ENCODE results near the gene GOT1.
A peak's percentile ranks its signal among the peaks of the same experiment; 100 is the strongest.

The GOT1 gene

GRCh38 chr10:99372546-99373271, 57.7 kb downstream of the GOT1 start (continued):
- no peak for TF ChIP-seq ZNF18 (tag by site-specific recombination; IDR thresholded peaks at IDR 0.05)

- no peaks in the 10 kb centered on the region for H3K36me3 ChIP-seq (ENCODE audit: control insufficient read depth in 2 of 2, insufficient read depth in 1 of 2, low read length in 2 of 2)
- H3K9me3 ChIP-seq (ENCODE audit: control insufficient read depth, insufficient read depth, low read depth, low read length), result no peaks in the 10 kb centered on the region
- peaks cover 18% of the 10 kb centered on the region for H3K4me1 ChIP-seq (ENCODE audit: control insufficient read depth, insufficient read depth, low read length)
- no peak for TF ChIP-seq ZNF280D (tag by site-specific recombination; IDR thresholded peaks at IDR 0.05)
- TF ChIP-seq, protein P1, sequence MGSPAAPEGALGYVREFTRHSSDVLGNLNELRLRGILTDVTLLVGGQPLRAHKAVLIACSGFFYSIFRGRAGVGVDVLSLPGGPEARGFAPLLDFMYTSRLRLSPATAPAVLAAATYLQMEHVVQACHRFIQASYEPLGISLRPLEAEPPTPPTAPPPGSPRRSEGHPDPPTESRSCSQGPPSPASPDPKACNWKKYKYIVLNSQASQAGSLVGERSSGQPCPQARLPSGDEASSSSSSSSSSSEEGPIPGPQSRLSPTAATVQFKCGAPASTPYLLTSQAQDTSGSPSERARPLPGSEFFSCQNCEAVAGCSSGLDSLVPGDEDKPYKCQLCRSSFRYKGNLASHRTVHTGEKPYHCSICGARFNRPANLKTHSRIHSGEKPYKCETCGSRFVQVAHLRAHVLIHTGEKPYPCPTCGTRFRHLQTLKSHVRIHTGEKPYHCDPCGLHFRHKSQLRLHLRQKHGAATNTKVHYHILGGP (tag by site-specific recombination; IDR thresholded peaks at IDR 0.05), result no peak
- TF ChIP-seq KLF16 (tag by site-specific recombination; IDR thresholded peaks at IDR 0.05), result no peak
- TF ChIP-seq, protein P2, sequence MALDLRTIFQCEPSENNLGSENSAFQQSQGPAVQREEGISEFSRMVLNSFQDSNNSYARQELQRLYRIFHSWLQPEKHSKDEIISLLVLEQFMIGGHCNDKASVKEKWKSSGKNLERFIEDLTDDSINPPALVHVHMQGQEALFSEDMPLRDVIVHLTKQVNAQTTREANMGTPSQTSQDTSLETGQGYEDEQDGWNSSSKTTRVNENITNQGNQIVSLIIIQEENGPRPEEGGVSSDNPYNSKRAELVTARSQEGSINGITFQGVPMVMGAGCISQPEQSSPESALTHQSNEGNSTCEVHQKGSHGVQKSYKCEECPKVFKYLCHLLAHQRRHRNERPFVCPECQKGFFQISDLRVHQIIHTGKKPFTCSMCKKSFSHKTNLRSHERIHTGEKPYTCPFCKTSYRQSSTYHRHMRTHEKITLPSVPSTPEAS (tag by site-specific recombination; IDR thresholded peaks at IDR 0.05), result no peak
- TF ChIP-seq ZNF654 (tag by site-specific recombination; IDR thresholded peaks at IDR 0.05; ENCODE audit: low read depth), result peak; percentile 57
- TF ChIP-seq RBAK (tag by site-specific recombination; IDR thresholded peaks at IDR 0.05), result no peak
- TF ChIP-seq KLF8 (tag by site-specific recombination; IDR thresholded peaks at IDR 0.05), result no peak
- TF ChIP-seq, protein P3, sequence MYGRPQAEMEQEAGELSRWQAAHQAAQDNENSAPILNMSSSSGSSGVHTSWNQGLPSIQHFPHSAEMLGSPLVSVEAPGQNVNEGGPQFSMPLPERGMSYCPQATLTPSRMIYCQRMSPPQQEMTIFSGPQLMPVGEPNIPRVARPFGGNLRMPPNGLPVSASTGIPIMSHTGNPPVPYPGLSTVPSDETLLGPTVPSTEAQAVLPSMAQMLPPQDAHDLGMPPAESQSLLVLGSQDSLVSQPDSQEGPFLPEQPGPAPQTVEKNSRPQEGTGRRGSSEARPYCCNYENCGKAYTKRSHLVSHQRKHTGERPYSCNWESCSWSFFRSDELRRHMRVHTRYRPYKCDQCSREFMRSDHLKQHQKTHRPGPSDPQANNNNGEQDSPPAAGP (tag by site-specific recombination; IDR thresholded peaks at IDR 0.05), result no peak
- TF ChIP-seq ZNF510 (tag by site-specific recombination; IDR thresholded peaks at IDR 0.05; ENCODE audit: insufficient replicate concordance), result no peak
- no peak for TF ChIP-seq ZNF248 (tag by site-specific recombination; IDR thresholded peaks at IDR 0.05)
- TF ChIP-seq ZFP69B (tag by site-specific recombination; IDR thresholded peaks at IDR 0.05), result no peak
- TF ChIP-seq, protein P4, sequence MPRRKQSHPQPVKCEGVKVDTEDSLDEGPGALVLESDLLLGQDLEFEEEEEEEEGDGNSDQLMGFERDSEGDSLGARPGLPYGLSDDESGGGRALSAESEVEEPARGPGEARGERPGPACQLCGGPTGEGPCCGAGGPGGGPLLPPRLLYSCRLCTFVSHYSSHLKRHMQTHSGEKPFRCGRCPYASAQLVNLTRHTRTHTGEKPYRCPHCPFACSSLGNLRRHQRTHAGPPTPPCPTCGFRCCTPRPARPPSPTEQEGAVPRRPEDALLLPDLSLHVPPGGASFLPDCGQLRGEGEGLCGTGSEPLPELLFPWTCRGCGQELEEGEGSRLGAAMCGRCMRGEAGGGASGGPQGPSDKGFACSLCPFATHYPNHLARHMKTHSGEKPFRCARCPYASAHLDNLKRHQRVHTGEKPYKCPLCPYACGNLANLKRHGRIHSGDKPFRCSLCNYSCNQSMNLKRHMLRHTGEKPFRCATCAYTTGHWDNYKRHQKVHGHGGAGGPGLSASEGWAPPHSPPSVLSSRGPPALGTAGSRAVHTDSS (tag by site-specific recombination; IDR thresholded peaks at IDR 0.05), result no peak
- TF ChIP-seq, protein P5, sequence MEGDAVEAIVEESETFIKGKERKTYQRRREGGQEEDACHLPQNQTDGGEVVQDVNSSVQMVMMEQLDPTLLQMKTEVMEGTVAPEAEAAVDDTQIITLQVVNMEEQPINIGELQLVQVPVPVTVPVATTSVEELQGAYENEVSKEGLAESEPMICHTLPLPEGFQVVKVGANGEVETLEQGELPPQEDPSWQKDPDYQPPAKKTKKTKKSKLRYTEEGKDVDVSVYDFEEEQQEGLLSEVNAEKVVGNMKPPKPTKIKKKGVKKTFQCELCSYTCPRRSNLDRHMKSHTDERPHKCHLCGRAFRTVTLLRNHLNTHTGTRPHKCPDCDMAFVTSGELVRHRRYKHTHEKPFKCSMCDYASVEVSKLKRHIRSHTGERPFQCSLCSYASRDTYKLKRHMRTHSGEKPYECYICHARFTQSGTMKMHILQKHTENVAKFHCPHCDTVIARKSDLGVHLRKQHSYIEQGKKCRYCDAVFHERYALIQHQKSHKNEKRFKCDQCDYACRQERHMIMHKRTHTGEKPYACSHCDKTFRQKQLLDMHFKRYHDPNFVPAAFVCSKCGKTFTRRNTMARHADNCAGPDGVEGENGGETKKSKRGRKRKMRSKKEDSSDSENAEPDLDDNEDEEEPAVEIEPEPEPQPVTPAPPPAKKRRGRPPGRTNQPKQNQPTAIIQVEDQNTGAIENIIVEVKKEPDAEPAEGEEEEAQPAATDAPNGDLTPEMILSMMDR (tag by site-specific recombination; IDR thresholded peaks at IDR 0.05), result peak; percentile 54
- H3K27ac ChIP-seq (ENCODE audit: extremely low read depth, low read depth, low read length), result no peak overlapping the region
- CTCF ChIA-PET, result interaction anchor here (0.6 to 1.3 kb wide), 3 partner anchors 21 to 124 kb away, joined by 3 read pairs; no protein-coding TSS in a partner anchor
- POLR2A ChIA-PET, result no interaction called here
- no peak overlapping the region for H3K4me3 ChIP-seq (ENCODE audit: low read depth, low read length)
These were observed 59.4 kb downstream of the GOT1 start for GRCh38 chr10:99370993-99371392.
